HG02759 (cell line): ENCODE data around the gene TCEAL8.
"Not testable (repeated sequence)": the region's sequence is repeated elsewhere in the genome, so short reads cannot be mapped to it uniquely, and the experiment has no call there.

Experiments used
- ATAC-seq: cut with Tn5 transposase; IDR thresholded peaks from one replicate; pipeline ENCODE4 v1.9.1; 2021; ENCODE audit warnings: mild to moderate bottlenecking, moderate library complexity; ENCODE audit not compliant: unreplicated experiment

TCEAL8 gene, protein sequence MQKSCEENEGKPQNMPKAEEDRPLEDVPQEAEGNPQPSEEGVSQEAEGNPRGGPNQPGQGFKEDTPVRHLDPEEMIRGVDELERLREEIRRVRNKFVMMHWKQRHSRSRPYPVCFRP

DNA sequence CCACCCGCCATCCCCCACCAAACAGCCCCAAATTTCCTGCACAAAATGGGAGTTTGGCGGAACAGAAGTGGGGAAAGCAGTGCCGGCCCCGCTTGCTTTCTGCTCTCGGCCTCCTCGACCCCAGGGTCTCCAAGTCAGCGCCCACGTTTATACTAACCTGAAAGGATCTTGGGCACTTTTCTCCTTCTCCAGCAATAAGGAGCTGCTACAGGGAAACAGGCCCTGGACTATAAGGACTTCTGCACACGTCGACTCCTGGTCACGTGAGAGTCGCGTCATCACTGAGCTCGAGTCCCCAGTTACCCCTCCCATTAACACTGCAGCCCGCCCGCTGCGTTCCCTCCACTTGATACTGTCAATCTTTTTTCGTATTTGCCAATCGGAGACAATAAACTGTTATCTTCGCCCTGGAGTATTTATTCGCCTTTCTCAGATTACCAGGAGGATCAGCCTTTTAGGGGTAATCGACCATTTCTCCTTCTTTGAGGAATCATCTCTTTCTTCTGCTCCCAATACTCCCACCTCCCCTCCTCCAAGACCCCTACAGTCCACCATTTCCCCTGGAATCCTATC is at the start of gene TCEAL8:
Gene TCEAL8 (minus strand): TSS at position 235 of the 573 bp plus-strand sequence. CDS start 1,176 bp downstream, outside the sequence.
- ATAC-seq = peak; percentile 93

DNA sequence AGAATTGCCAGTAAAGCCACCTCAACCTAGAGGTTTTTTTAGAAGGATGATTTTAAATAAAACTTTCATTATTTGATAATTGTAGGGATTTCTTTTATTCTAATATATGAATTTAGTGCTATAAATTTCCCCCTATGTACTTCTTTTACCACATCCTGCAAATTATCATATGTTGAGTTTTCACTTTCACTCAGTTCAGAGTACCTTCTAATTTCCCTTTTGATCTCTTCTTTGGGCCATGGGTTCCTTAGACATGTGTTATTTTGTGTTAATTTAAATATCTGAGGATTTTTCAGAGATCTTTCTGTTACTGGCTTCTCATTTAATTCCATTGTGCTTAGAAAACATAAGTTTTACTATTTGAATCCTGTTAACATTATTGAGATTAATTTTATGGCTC is 49.8 kb upstream of the TCEAL8 start:
- no peak for ATAC-seq

DNA sequence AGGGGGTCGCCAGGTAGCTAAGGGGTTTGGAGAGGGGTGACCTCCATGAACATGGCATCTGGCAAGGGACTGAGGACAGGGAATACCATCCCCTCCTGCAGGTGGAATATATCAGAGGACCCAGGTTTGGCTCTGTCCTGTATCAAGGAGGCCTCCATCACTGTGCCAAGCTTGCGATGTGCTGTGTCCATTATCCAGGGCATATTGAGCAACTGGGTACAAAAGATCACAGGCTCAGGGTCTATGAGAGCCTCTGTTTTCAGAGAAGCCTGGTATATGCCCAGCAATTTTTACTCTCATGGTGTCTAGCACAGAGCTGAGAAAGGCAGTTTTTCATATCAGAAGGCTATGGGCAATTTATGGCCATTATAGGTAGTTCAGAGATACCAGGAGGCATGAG is 38.2 kb upstream of the TCEAL8 start:
- ATAC-seq = no peak

DNA sequence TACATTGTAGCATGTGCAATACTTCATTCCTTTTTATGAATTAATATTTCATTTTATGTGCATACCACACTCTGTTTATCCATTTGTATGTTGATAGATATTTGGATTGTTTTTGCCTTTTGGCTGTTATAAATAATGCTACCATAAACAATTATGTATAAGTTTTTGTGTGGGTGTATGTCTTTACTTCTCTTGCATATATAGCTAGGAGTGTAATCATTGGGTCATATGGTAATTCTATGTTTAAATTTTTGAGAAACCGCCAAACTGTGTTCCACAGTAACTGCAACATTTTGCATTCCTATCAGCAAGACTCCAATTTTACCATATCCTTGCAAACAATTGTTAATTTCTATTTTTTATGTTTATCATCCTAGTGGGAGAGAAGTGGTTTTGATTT is 24.7 kb upstream of the TCEAL8 start:
- ATAC-seq = no peak

DNA sequence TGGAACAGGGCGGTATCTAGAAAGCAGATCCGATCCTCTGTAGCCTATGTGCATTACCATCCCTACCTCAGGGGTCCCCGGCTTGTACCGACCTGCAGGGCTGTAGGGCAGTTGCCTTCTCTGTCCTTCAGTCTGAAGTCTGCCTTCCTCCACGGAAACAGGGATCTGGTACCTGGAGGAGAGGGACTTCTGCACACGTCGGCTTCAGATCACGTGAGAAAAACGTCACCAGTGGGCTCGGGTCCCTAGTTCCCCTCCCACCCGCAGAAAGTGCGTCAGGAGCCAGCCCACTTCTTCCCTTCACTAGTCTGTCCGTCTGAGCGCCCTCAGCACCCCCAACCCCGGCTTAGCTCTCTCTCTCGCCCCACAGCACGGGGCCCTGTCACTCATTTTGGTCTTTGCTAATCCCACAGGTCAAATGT is 21.6 kb upstream of the TCEAL8 start, which contains the start of gene TCEAL5:
Gene TCEAL5 (minus strand): TSS at position 170 of the 422 bp plus-strand sequence. CDS start 2,187 bp downstream, outside the sequence.
- no peak for ATAC-seq

DNA sequence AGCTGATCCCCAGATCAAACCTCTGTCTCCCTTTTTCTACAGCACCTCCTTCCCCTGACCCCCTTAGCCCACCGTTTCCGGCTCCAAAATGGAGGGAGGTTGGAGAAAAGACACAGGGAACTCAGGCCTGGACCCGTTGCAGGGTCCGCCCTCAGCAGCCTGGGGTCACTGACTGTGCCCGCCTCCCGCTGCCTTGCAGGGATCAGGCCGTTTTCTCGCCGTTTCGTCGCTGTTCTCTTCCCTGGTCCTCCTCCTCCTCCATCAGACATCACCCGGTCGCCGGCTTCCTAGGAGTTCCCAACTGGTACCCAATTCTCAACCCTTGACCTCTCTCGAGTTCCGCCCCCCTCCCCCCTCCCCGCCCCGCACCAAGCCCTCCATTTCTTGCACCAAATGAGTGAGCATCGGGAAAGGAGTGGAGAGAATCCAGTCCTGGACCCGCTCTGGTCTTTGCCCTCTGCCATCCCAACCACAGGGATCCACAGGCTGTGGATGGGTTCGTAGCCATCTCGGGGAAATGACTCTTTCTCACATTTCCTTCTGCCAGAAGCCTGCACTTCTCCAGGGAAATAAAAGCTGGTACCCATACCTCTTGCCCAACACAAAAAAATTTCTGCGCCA is 21.1 kb upstream of the TCEAL8 start:
- no peak for ATAC-seq

DNA sequence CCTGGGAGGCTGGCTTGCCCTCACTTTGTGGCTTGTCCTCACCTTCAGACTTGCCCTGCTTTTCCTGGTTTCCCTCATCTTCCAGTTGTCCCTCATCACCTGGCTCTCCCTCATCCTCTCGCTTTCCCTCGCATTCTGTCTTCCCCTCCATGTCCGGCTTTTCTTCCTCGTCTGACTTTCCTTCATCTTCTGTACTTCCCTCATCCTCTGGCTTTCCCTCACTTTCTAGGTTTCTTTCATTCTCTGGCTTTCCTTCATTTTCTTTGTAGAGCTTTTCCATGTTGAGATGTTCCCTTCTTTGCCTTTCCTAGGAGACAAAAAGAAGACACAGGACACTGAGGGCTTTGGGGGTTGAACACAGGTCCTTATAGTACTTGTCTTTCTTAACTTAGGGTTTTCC is 19.3 kb upstream of the TCEAL8 start:
- ATAC-seq = no peak

DNA sequence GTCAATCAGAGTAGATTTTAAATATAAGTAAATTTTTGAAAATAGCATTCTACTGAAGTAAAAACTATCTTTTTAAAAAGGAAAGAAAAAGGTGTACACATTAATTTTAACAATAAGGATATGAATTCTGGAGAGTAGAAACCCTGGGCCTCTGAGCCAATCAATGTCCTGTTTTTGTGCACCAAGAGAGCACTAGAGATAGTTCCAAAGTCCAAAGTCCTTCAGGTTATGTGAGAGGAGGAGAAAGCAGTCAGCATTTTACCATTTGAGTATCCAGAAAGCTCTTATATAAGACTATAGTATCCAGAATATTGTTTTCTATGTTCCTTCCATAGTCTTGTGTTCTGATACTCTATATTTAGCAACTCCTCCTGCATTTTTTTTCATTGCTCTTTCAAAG is 3.3 kb upstream of the TCEAL8 start:
- ATAC-seq = no peak

DNA sequence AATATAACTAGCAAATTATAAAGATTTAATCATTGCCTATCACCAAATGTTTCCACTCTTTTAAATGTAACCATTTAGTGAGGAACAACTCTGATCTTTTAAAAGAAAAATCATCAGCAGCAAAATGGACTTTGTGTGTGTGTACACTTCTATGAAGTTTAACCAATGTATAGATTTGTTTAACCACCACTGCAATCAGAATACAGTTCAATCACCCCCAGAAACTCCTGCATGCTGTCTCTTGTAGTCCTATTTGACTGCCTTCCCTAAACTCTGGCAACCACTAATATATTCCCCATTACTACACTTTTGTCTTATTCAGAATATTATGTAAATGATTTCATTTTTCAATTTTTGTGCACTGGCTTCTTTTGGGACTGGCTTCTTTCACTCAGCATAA is 1.7 kb upstream of the TCEAL8 start:
- no peak for ATAC-seq

DNA sequence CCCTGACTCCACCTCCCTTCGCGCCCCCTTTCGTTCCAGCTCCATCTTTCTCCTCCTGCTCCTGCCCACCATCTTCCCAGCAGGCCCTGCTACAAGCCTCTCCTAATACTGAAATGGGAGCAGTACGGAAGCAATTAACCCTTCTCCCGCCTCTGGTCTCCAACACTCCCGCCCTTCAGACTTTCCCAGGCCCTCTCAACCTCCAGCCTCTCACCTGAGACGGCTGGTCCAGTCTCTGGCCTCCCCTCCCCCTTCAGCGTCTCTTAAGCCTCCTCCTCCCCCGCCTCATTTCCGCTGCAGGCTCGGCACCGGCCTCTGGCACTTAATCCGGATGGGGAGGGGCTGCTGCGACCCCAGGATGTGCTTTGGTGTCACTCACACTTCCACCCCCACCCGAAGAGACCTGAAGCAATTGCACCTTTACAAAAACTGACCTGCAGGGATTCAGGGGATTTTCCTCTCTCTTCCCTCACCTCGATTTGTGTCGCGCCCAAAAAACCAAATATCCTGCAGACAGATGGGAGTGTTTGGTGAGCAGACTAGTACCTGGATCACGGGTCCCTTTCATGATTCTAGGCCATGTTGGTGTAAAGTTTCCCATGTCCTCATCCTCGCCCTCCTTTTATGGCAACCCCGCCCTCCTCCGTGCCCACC is 657 bp downstream of the TCEAL8 start:
- ATAC-seq = peak; percentile 79

DNA sequence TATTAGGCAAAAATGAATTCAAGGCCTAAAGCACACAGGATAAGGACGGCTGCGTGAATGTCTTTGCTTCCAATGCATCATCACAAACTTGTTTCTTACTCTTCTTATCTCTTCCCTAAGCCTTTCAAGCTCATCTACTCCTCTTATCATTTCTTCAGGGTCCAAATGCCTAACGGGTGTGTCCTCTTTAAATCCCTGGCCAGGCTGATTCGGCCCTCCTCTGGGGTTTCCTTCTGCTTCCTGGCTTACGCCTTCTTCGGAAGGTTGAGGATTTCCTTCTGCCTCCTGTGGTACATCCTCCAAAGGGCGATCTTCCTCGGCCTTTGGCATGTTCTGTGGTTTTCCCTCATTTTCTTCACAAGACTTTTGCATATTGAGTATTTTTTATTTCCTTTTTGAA is 1.3 kb downstream of the TCEAL8 start:
- ATAC-seq = no peak

DNA sequence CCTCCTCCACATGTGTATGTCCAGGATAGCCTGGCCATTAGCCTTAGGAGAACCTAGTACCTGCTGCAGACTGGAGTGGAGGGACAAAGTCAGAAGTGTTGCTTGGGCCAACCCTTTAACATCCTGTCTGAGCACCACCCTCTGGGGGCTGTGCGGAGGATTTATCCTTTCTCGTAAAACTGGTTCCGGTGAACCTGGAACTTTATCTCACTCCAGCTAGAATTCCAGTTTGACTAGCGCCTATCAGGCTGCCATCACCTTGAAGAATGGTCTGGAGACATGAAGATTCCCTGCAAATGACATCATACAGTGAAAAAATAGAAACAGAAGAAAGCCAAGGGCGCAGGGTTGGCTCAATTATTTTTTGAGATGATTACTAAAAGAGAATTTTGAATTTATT is 4.0 kb downstream of the TCEAL8 start:
- no peak for ATAC-seq

DNA sequence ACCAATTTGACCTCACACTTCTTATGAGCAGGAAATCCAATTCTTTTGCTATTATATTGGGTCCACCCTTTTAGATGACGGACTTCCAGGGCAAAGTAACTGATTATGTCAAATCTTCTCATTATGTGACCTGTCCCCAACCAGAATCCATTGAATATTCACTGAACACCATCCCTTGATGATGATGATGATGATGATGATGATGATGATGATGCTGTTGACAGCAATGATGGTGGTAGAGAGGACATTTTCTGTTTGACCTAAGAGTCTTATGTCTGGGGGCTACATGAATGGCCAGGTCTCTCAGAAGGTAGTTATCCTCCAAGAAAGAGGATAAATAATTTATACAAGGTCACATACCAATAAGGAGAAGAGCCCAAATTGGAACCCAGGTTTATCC is 5.2 kb downstream of the TCEAL8 start:
- ATAC-seq = no peak

DNA sequence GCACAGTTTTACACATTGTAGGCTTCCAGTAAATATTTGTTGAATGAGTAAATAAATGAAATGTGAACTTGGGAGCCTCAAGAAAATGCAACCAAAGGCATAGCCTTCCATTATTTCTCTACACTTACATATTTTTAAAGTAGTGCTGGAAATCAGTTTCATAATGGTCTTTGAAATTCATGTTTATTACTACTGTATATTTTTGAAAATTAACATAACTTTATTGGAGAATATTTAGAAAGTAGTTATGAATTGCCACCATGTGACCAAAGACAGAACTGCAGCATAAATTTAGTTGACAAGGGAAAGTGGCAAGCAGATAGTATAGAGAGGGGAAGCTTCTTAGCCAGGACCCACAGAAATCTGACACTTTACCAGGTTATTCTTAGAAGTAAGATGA is 6.4 kb downstream of the TCEAL8 start:
- peak; percentile 59 for ATAC-seq

DNA sequence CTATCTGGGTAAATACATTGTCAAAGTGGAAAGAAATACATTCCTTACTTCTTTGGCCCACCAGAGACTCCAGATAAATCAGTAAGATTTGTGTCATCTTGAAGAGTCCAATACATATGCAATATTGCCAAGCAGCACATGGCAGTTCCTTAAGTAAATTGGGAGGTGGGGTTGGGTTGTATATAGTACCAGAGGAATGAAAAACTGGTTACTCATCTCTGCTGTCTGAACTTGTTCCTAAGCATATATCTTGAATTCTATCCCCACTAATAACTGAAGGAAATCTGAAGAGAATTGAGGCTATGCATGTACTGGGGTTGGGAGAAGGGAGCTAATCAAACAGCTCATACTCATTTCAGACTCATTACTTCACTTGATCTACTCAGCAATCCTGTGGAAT is 14.8 kb downstream of the TCEAL8 start:
- no peak for ATAC-seq

DNA sequence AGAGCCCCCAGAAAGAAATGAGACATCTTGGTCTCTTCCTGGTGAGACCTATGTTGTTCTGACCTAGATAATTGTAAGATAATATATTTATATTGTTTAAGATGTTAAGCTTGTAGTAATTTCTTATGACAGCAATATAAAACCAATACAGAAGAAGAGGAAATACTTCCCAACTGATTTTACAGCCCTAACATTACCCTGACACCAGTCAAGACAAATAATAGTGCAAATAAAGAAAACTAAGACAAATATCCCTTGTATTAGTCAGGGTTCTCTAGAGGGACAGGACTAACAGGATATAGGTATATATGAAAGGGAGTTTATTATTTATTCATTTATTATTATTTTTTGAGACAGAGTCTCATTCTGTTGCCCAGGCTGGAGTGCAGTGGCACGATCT is 18.7 kb downstream of the TCEAL8 start:
- no peak for ATAC-seq

DNA sequence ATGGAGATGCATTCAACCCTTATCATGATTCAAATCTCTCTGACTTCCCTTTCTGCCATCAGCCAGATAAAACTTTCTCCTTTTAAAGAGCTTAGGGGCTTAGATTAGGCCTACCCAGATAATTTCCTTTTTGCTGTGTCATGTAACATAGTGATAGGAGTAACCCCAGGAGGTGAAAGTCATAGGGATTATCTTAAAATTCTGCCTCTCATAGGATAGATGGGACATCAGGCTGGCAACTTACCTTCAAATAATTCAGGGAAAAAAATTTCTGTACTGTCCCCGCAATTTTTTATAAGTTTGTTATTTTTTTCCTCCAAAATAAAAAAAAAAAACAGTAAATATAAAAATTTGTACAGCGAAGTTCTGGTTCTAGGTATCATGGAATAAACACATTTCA is 19.3 kb downstream of the TCEAL8 start:
- not testable (repeated sequence) for ATAC-seq

DNA sequence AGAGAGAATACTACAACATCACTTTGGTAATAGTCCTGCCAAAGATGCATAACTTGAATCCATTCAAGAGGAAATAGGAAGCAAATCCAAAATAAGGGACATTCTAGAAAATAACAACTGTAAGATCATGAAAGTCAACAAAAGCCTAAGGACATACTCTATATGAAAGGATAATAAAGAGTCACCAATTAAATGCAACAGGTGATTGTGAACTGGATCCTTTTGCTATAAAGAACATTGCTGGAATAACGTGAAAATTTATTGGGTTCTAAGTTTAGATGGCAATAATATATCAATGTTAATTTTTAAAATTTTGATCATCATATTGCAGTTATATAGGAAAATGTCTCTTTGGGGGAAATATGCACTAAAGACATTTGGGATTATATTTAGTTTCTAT is 20.1 kb downstream of the TCEAL8 start:
- no peak for ATAC-seq

DNA sequence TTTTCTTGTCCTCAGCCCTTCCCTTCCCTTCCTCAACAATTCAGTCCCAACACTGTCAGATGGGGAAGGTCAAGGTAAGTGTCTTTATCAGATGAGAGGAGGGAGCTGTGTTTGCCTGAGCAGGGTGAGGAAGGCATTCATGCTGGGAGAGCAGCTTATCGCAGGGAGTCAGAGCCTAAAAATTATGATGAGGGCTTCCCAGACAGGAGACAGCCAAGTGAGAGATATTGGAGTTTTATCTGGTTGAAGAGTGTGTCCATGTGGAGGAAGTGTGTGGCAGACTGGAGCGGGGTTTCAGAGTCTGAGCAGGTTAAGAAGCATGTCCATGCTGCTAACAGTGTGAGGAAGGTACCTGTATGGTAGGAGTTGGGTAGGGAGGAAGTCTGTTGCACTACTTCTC is 21.7 kb downstream of the TCEAL8 start:
- no peak for ATAC-seq

DNA sequence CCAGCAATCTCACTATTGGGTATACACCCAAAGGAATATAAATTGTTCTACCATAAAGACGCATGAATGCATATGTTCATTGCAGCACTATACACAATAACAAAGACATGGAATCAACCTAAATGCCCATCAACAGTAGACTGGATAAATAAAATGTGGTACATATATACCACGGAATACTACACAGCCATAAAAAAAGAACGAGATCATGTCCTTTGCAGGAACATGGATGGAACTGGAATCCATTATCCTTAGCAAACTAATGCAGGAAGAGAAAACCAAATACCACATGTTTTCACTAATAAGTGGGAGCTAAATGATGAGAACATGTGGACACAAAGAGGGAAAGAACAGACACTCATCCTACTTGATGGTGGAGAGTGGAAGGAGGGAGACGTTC is 29.0 kb downstream of the TCEAL8 start:
- not testable (repeated sequence) for ATAC-seq

DNA sequence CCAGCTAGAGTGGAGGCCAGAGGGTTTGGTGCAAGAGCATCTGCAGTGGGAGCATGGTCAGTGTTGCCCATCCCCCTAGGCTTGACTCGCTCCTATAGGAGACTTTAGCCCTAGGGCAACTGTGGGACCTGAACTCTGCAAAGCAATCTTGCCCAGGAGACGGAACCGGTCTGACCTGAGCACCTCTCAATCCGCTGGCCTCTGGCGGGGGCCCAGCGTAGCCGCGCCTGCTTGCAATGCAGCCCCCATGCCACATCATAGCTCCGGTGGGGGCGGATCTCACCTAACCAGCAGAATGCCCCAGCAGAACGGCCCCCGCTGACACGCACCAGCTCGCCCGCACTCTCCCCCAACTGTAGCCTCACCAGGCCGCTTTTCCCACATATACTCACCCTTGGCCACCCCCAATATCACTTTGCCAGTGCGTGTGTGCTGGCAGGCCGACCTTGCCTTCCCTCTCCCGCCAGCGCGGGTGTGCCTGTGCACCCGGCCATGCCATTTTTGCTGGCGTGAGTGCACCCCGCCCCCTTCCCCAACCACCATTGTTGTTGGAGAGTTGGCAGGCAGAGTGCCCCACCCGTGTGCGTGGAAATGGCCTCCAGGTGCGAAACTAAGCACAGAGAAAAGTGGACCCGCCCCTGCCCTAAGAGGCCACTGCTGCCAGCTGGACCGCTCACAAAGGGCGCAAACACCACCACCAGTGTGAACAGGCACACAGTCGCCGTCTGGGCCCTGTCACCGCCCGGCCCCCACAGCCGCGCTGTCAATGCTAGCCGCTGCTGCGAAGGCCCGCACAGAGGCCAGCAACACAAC is 34.2 kb downstream of the TCEAL8 start:
- ATAC-seq = no peak
